HCT116 (cell line): ENCODE measurements around the gene C6orf132. TPM values are rescaled to one million over a fixed set of nuclear protein-coding genes. Genes with fewer than 3 reads are reported as not detected.
A peak's percentile ranks its signal among the peaks of the same experiment; 100 is the strongest.

ENCODE experiments used
- ATAC-seq: fragments of 200-7000 bp; cut with Tn5 transposase; 2 replicates; pipeline ENCODE4 v1.9.1; 2020; ENCODE audit warnings: mild to moderate bottlenecking, moderate library complexity
- BruUV-seq: library from RNA; stranded (reverse); fragments of 400-500 nt; replicated peaks from 2 replicates; lab custom pipeline; 2021; lab: Mats Ljungman, UMichigan
- CTCF ChIA-PET: fragments of 300-600 bp; sonication (Branson Sonifier 250); formaldehyde crosslinking; loops from one replicate; lab custom pipeline; 2021; ENCODE audit warnings: antibody characterized with exemption; lab: Charles Lee
- POLR2A ChIA-PET: fragments of 300-600, 350-600 bp; sonication (Branson Sonifier 250); formaldehyde crosslinking; loops from one replicate; lab custom pipeline; 2021; ENCODE audit warnings: antibody characterized with exemption; lab: Charles Lee
- RAD21 ChIA-PET, 2 experiments: fragments of 300-600 bp; sonication (Branson Sonifier 250); formaldehyde crosslinking; loops; one replicate each; lab custom pipeline; 2023; ENCODE audit warnings: low total read pairs in 2 of 2; ENCODE audit not compliant: uncharacterized antibody in 2 of 2, unreplicated experiment in 2 of 2, low non-redundant PET in 1 of 2; lab: Charles Lee
- DNase-seq: peaks from one replicate; pipeline ENCODE4 v3.0.0-alpha.2; 2010; ENCODE audit warnings: low read depth, low spot score
- H2AFZ ChIP-seq: fragments of 200-600 bp; shearing (Covaris generic), sonication (generic); 2 replicates; pipeline ENCODE4 v1.6.1; 2017; ENCODE audit warnings: low read depth, mixed run types, mixed read lengths, antibody characterized with exemption, low read length; ENCODE audit not compliant: poor library complexity, severe bottlenecking
- H3K27ac ChIP-seq: 2 replicates; pipeline ENCODE4 v1.5.1; 2012; ENCODE audit warnings: low read depth, low read length
- H3K27me3 ChIP-seq: fragments of 200-600 bp; sonication (generic); 2 replicates; pipeline ENCODE4 v1.6.1; 2016; ENCODE audit warnings: mixed run types, low read length, mixed read lengths; ENCODE audit not compliant: insufficient read depth
- H3K36me3 ChIP-seq, 2 experiments: fragments of 200-500 bp in 1 of 2; fragments of 200-600 bp in 1 of 2; sonication (Bioruptor generic) in 1 of 2; sonication (generic) in 1 of 2; 2 replicates each; pipeline versions ENCODE4 v1.5.1 to v1.6.1; 2014 to 2016; ENCODE audit warnings: low read length in 2 of 2, inconsistent platforms in 1 of 2, mixed read lengths in 1 of 2, mixed run types in 1 of 2; ENCODE audit not compliant: insufficient read depth in 2 of 2, control insufficient read depth in 1 of 2
- H3K4me1 ChIP-seq, 2 experiments: fragments of 200-600 bp in 1 of 2; sonication (generic) in 1 of 2; 2 replicates each; pipeline versions ENCODE4 v1.5.1 to v1.6.1; 2012 to 2017; ENCODE audit warnings: low read length in 2 of 2, inconsistent platforms in 1 of 2, mild to moderate bottlenecking in 1 of 2, mixed read lengths in 1 of 2, mixed run types in 1 of 2, moderate library complexity in 1 of 2; ENCODE audit not compliant: insufficient read depth in 2 of 2, control insufficient read depth in 1 of 2
- H3K4me2 ChIP-seq: fragments of 200-600 bp; sonication (generic); 2 replicates; pipeline ENCODE4 v1.6.1; 2017; ENCODE audit warnings: mixed run types, low read length, mixed read lengths
- H3K4me3 ChIP-seq, 2 experiments: fragments of 200-600 bp in 1 of 2; sonication (generic) in 1 of 2; replicated peaks in 1 of 2; 2 replicates each; pipeline ENCODE4 v1.5.1; 2011 to 2016; ENCODE audit warnings: low read length in 2 of 2, control low read depth in 1 of 2, low read depth in 1 of 2, mild to moderate bottlenecking in 1 of 2, mixed read lengths in 1 of 2, mixed run types in 1 of 2
- H3K79me2 ChIP-seq: fragments of 200-600 bp; sonication (generic); 2 replicates; pipeline ENCODE4 v1.6.1; 2017; ENCODE audit warnings: mild to moderate bottlenecking, mixed run types, low read length, moderate library complexity, mixed read lengths; ENCODE audit not compliant: insufficient read depth
- H3K9ac ChIP-seq: fragments of 200-600 bp; sonication (generic); 2 replicates; pipeline ENCODE4 v1.6.1; 2016; ENCODE audit warnings: low read length, mixed read lengths
- H3K9me2 ChIP-seq: fragments of 200-600 bp; sonication (generic), shearing (Covaris generic); 2 replicates; pipeline ENCODE4 v1.6.1; 2017; ENCODE audit warnings: mixed run types, mild to moderate bottlenecking, moderate library complexity; ENCODE audit not compliant: insufficient read depth
- H3K9me3 ChIP-seq, 2 experiments: fragments of 200-500 bp in 1 of 2; fragments of 200-600 bp in 1 of 2; sonication (Bioruptor generic) in 1 of 2; sonication (generic) in 1 of 2; 2 replicates each; pipeline ENCODE4 v1.6.1; 2014 to 2017; ENCODE audit warnings: low read length in 2 of 2, mixed read lengths in 2 of 2, inconsistent platforms in 1 of 2, low read depth in 1 of 2, mild to moderate bottlenecking in 1 of 2, mixed run types in 1 of 2, moderate library complexity in 1 of 2; ENCODE audit not compliant: control insufficient read depth in 1 of 2, insufficient read depth in 1 of 2
- H4K20me1 ChIP-seq: fragments of 200-600 bp; sonication (generic), shearing (Covaris generic); 2 replicates; pipeline ENCODE4 v1.6.1; 2017; ENCODE audit warnings: mixed run types, mild to moderate bottlenecking, moderate library complexity; ENCODE audit not compliant: insufficient read depth
- CEBPB ChIP-seq: IDR thresholded peaks from 2 replicates; pipeline ENCODE4 v1.6.1; 2012; ENCODE audit warnings: low read depth
- EGR1 ChIP-seq: IDR thresholded peaks from 2 replicates; pipeline ENCODE4 v1.6.1; 2012; ENCODE audit warnings: low read depth
- ELF1 ChIP-seq: IDR thresholded peaks from 2 replicates; pipeline ENCODE4 v1.6.1; 2012; ENCODE audit warnings: low read depth, borderline replicate concordance
- EZH2 ChIP-seq: fragments of 200-600 bp; sonication (generic); IDR thresholded peaks from 2 replicates; pipeline ENCODE4 v1.6.1; 2017; ENCODE audit warnings: antibody characterized with exemption, mixed run types
- POLR2A ChIP-seq: IDR thresholded peaks from 2 replicates; pipeline ENCODE4 v1.7.0; 2011; ENCODE audit warnings: borderline replicate concordance; ENCODE audit not compliant: insufficient read depth, insufficient read length; ENCODE audit errors: extremely low read depth
- POLR2AphosphoS5 ChIP-seq: IDR thresholded peaks from 2 replicates; pipeline ENCODE4 v1.6.1; 2011; ENCODE audit warnings: mild to moderate bottlenecking, low read depth, low read length, moderate library complexity
- RAD21 ChIP-seq: IDR thresholded peaks from 2 replicates; pipeline ENCODE4 v1.6.1; 2012; ENCODE audit warnings: low read depth, mild to moderate bottlenecking
- SP1 ChIP-seq: IDR thresholded peaks from 2 replicates; pipeline ENCODE4 v1.6.1; 2012; ENCODE audit warnings: low read depth
- SRF ChIP-seq: IDR thresholded peaks from 2 replicates; pipeline ENCODE4 v1.6.1; 2012; ENCODE audit warnings: low read depth
- TCF7L2 ChIP-seq: IDR thresholded peaks from 2 replicates; pipeline ENCODE4 v1.7.0; 2011; ENCODE audit warnings: borderline replicate concordance, inconsistent platforms; ENCODE audit not compliant: insufficient read depth, insufficient read length; ENCODE audit errors: extremely low read depth
- YY1 ChIP-seq: IDR thresholded peaks from 2 replicates; pipeline ENCODE4 v1.6.1; 2011; ENCODE audit warnings: low read length, low read depth, moderate library complexity, mild to moderate bottlenecking; ENCODE audit not compliant: insufficient replicate concordance; ENCODE audit errors: extremely low read depth
- ZFX ChIP-seq: fragments of 450-650 bp; IDR thresholded peaks from 2 replicates; pipeline ENCODE4 v1.6.1; 2017
- intact Hi-C: fragments of 100-400 bp; cut with micrococcal nuclease; formaldehyde crosslinking; loops from 2 replicates; pipeline ENCODE4 v1.10.0; 2022
- total RNA-seq: library from RNA; stranded (reverse); gene quantifications from one replicate; pipeline ENCODE4 v1.2.1, GENCODE V29; 2021; ENCODE audit not compliant: unreplicated experiment
- TF ChIP-seq, protein P1 (sequence below): IDR thresholded peaks from 2 replicates; pipeline ENCODE4 v1.6.1; 2012
- TF ChIP-seq, protein P2 (sequence below), 3 experiments: fragments of 200-600 bp in 1 of 3; sonication (generic) in 1 of 3; IDR thresholded peaks in 2 of 3; conservative IDR thresholded peaks in 1 of 3; 2 replicates each; pipeline ENCODE4 v1.5.1; 2012 to 2017; ENCODE audit warnings: low read depth in 2 of 3, low read length in 2 of 3, antibody characterized with exemption in 1 of 3, borderline replicate concordance in 1 of 3, control low read depth in 1 of 3, mild to moderate bottlenecking in 1 of 3, mixed read lengths in 1 of 3, mixed run types in 1 of 3, moderate library complexity in 1 of 3; ENCODE audit not compliant: insufficient read depth in 1 of 3

Gene C6orf132
- total RNA-seq, 1 experiment from 2014 or later: 18.9 TPM

- ATAC-seq: no peak
- DNase-seq: no peak
- Histone ChIP-seq H4K20me1 (no peaks in the 10 kb centered on the region), H3K4me2 (no peak overlapping the region), H3K9me2 (no peaks in the 10 kb centered on the region), H3K79me2 (peaks cover 7% of the 10 kb centered on the region; the same call in 1 of the 2 replicates), H3K36me3 (peaks cover 17 to 30% of the 10 kb centered on the region in 2 experiments; a peak in 2 of 4 replicates), H3K27me3 (no peaks in the 10 kb centered on the region), H2AFZ (no peak overlapping the region), H3K4me1 (peaks cover 31 to 49% of the 10 kb centered on the region in 2 experiments), H3K9ac (no peak overlapping the region), H3K27ac (no peak overlapping the region), H3K9me3 (no peaks in the 10 kb centered on the region), H3K4me3 (no peak overlapping the region)
- TF ChIP-seq SRF: no peak
- TF ChIP-seq POLR2A: no peak
- no peak for TF ChIP-seq SP1
- TF ChIP-seq ZFX: no peak
- no peak for TF ChIP-seq EGR1
- no peak for TF ChIP-seq TCF7L2
- no peak for TF ChIP-seq CEBPB
- no peak for TF ChIP-seq EZH2
- intact Hi-C loops: no loop called here
- BruUV-seq: no TSS peak
- CTCF ChIA-PET: no interaction called here
- POLR2A ChIA-PET: no interaction called here
- RAD21 ChIA-PET: no interaction called here
These were observed 17.2 kb downstream of the C6orf132 start for GRCh38 chr6:42125231-42125630.

DNA sequence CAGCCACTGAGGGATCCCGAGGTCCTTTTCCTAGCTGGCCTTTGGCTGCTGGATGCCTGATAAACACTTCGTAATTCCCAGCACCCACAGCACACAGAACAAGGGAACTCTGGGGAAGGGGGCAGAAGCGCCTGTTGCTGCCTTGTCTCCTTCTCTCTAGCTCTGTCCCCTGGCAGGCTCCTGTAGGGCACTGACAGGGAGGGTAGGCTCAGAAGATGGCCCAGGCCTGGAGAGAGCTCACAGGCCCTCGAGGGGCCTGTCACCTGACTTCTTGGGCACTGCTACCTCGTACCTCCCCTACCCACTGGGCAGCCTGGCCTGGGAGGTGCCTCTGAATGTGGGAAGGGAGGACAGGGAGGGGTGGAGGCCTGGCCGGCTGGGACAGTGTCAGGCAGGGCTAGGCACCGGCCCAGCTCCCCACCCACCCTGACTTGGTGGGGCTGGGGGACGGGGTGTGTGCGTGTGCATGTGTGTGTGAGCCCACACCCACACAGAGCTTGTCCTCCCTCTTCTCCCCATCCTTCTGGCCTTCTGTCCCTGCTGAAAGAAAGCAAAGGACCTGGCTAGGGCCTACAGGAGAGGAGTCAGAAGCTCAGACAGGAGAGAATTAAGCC lies 18.1 kb downstream of the C6orf132 start:
- Histone ChIP-seq H3K9me2 (no peaks in the 10 kb centered on the region), H3K27me3 (no peaks in the 10 kb centered on the region), H3K4me1 (peaks cover 37 to 57% of the 10 kb centered on the region in 2 experiments), H3K27ac (peak overlapping the region; percentile 50), H3K4me2 (0 out of 2 replicates have a peak overlapping the region, but pooled peaks have one; percentile 76), H4K20me1 (no peaks in the 10 kb centered on the region), H3K9me3 (no peaks in the 10 kb centered on the region), H3K79me2 (0 out of 2 replicates have a peak, but pooled peaks cover 3% of the 10 kb centered on the region), H3K36me3 (peaks cover 17 to 30% of the 10 kb centered on the region in 2 experiments; a peak in 2 of 4 replicates), H3K9ac (0 out of 2 replicates have a peak overlapping the region, but pooled peaks have one; percentile 24), H2AFZ (no peak overlapping the region)
- POLR2A ChIA-PET: interaction anchor here (1.3 kb wide), 1 partner anchor 12 kb away, joined by 3 read pairs; no protein-coding TSS in a partner anchor
- RAD21 ChIA-PET: no interaction called here
- CTCF ChIA-PET: no interaction called here
- ATAC-seq: no peak
- DNase-seq: no peak
- intact Hi-C loops: no loop called here
- TF ChIP-seq, protein P1, sequence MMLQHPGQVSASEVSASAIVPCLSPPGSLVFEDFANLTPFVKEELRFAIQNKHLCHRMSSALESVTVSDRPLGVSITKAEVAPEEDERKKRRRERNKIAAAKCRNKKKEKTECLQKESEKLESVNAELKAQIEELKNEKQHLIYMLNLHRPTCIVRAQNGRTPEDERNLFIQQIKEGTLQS: no peak
- TF ChIP-seq ZFX: no peak
- no peak for TF ChIP-seq EGR1
- TF ChIP-seq ELF1: no peak
- no peak for TF ChIP-seq CEBPB
- no peak for TF ChIP-seq SRF
- TF ChIP-seq RAD21: no peak
- TF ChIP-seq POLR2AphosphoS5: no peak
- no peak for TF ChIP-seq YY1
- no peak for TF ChIP-seq EZH2
- TF ChIP-seq, protein P2, sequence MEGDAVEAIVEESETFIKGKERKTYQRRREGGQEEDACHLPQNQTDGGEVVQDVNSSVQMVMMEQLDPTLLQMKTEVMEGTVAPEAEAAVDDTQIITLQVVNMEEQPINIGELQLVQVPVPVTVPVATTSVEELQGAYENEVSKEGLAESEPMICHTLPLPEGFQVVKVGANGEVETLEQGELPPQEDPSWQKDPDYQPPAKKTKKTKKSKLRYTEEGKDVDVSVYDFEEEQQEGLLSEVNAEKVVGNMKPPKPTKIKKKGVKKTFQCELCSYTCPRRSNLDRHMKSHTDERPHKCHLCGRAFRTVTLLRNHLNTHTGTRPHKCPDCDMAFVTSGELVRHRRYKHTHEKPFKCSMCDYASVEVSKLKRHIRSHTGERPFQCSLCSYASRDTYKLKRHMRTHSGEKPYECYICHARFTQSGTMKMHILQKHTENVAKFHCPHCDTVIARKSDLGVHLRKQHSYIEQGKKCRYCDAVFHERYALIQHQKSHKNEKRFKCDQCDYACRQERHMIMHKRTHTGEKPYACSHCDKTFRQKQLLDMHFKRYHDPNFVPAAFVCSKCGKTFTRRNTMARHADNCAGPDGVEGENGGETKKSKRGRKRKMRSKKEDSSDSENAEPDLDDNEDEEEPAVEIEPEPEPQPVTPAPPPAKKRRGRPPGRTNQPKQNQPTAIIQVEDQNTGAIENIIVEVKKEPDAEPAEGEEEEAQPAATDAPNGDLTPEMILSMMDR (IDR thresholded peaks at IDR 0.05 in 2 of 3, conservative IDR thresholded peaks at IDR 0.05 in 1 of 3; ENCODE audit: borderline replicate concordance in 1 of 3, insufficient read depth in 1 of 3, low read depth in 2 of 3, low read length in 2 of 3): no peak
- TF ChIP-seq, all 23 proteins: peak for 0
- H3K4me3 ChIP-seq: no peak overlapping the region
- BruUV-seq: no TSS peak
